AG10803 (cell line): ENCODE data around the gene GPBP1.
"Not testable (repeated sequence)": the region's sequence is repeated elsewhere in the genome, so short reads cannot be mapped to it uniquely, and the experiment has no call there.

Experiments
- DNase-seq: peaks from one replicate; pipeline ENCODE4 v3.0.0; 2010; ENCODE audit warnings: low read depth
- H3K4me3 ChIP-seq: 2 replicates; pipeline ENCODE4 v1.5.1; 2011; ENCODE audit warnings: mild to moderate bottlenecking, low read length, control low read depth
- TF ChIP-seq, protein P1 (sequence below): conservative IDR thresholded peaks from 2 replicates; pipeline ENCODE4 v1.5.1; 2011; ENCODE audit warnings: mild to moderate bottlenecking, low read length, control low read depth, inconsistent platforms

GPBP1 gene

GRCh38 chr5:57157666-57158065 is 16.2 kb upstream of the GPBP1 start:
- TF ChIP-seq, protein P1, sequence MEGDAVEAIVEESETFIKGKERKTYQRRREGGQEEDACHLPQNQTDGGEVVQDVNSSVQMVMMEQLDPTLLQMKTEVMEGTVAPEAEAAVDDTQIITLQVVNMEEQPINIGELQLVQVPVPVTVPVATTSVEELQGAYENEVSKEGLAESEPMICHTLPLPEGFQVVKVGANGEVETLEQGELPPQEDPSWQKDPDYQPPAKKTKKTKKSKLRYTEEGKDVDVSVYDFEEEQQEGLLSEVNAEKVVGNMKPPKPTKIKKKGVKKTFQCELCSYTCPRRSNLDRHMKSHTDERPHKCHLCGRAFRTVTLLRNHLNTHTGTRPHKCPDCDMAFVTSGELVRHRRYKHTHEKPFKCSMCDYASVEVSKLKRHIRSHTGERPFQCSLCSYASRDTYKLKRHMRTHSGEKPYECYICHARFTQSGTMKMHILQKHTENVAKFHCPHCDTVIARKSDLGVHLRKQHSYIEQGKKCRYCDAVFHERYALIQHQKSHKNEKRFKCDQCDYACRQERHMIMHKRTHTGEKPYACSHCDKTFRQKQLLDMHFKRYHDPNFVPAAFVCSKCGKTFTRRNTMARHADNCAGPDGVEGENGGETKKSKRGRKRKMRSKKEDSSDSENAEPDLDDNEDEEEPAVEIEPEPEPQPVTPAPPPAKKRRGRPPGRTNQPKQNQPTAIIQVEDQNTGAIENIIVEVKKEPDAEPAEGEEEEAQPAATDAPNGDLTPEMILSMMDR = no peak
- DNase-seq = no peak
- H3K4me3 ChIP-seq = no peak overlapping the region

DNA sequence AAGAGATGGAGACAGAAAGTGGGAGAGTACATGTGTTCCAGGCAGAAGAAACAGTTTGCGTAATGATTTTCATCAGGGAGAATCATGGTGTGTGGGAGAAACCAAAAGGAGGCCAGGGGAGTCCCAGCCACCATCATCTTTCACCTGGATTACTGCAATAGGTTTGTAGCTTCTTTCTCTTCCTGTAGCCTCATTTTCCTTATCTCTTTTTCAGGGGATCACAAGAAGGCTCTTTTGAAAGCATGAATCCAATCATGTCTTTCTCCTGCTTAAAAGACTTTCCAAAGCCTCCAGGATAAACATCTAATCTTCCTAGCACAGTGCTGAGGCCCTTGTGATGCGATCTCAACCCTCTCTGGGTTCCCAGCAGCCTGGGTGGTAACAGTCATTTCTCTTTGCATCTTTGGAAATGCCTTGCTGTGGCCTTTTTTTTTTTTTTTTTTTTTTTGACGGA is 10.3 kb upstream of the GPBP1 start:
- TF ChIP-seq, protein P1 = no peak
- DNase-seq = no peak

DNA sequence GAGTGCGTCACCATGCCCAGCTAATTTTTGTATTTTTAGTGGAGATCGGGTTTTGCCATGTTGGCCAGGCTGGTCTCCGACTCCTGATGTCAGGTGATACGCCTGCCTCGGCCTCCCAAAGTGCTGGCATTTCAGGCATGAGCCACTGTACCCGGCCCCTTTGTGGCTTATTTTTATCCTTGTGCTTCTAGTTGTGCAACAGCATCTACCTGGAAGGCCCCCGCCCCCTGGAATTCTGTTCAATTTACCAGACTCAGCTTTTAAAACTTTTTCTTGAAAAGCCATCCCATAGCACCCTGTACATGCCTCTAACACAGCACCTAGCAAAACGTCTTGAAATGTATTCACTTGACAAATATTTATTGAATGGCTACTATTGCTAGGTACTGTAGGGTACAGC is 9.7 kb upstream of the GPBP1 start:
- DNase-seq = no peak
- TF ChIP-seq, protein P1 = no peak
- no peak overlapping the region for H3K4me3 ChIP-seq

More for the DNA sequence above, 10.3 kb upstream of the GPBP1 start:
- no peak overlapping the region for H3K4me3 ChIP-seq

- not testable (repeated sequence) for DNase-seq, H3K4me3 ChIP-seq
These were observed 8.7 kb upstream of the GPBP1 start for GRCh38 chr5:57165171-57165570.

- no peak for DNase-seq
- TF ChIP-seq, protein P1 = no peak
- H3K4me3 ChIP-seq = no peak overlapping the region
These were observed 7.6 kb upstream of the GPBP1 start for GRCh38 chr5:57166276-57166675.

- TF ChIP-seq, protein P1 = no peak
- H3K4me3 ChIP-seq = no peak overlapping the region
- no peak for DNase-seq
These were observed 6.7 kb upstream of the GPBP1 start for GRCh38 chr5:57167201-57167600.

DNA sequence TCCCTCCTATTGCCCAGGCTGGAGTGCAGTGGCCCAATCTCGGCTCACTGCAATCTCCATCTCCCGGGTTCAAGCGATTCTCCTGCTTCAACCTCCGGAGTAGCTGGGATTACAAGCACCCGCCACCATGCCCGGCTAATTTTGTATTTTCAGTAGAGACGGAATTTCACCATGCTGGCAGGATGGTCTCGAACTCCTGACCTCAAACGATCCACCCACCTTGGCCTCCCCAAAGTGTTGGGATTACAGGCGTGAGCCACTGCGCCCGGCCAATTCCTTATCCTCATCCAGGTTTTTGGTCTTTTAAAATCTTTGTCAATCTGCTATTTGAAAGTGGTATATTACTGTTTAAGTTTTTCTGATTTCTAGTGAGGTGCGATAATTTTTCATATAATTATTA is 3.7 kb upstream of the GPBP1 start:
- DNase-seq, H3K4me3 ChIP-seq: not testable (repeated sequence)

GRCh38 chr5:57171816-57172465 is 1.9 kb upstream of the GPBP1 start:
- DNase-seq = no peak
- peak overlapping the region; percentile 96 for H3K4me3 ChIP-seq
- TF ChIP-seq, protein P1 = no peak
